Large intestine (tissue), 3 donors: ENCODE data around the gene DSC3. TPM values are rescaled to one million over a fixed set of nuclear protein-coding genes. Genes with fewer than 3 reads are reported as not detected.

ENCODE experiments used
- DNase-seq, 2 donors: peaks; one replicate each; pipeline versions ENCODE4 v3.0.0 to v3.0.0-alpha.2; 2013
- H3K27ac ChIP-seq: one replicate; pipeline ENCODE4 v1.5.1; 2013; ENCODE audit warnings: low read length
- H3K27me3 ChIP-seq: 2 replicates; pipeline ENCODE4 v1.6.1; 2013; ENCODE audit warnings: low read length; ENCODE audit not compliant: control insufficient read depth, insufficient read depth
- H3K36me3 ChIP-seq: 2 replicates; pipeline ENCODE4 v1.6.1; 2013; ENCODE audit warnings: low read length; ENCODE audit not compliant: control insufficient read depth, insufficient read depth
- H3K4me1 ChIP-seq: one replicate; pipeline ENCODE4 v1.6.1; 2013; ENCODE audit warnings: low read length; ENCODE audit not compliant: control insufficient read depth, insufficient read depth
- H3K4me3 ChIP-seq: one replicate; pipeline ENCODE4 v1.5.1; 2013; ENCODE audit warnings: low read length
- H3K9me3 ChIP-seq: one replicate; pipeline ENCODE4 v1.6.1; 2013; ENCODE audit warnings: mild to moderate bottlenecking, low read depth, low read length, moderate library complexity; ENCODE audit not compliant: control insufficient read depth
- WGBS: methylation state at CpG from one replicate; pipeline ENCODE4 v1.1.5; 2013; ENCODE audit warnings: low lambda C conversion rate; ENCODE audit not compliant: insufficient coverage; 5-methylcytosine and 5-hydroxymethylcytosine counted together
- polyA plus RNA-seq: library from polyadenylated mRNA; unstranded; fragments of 120-200 nt; gene quantifications from one replicate; pipeline ENCODE4 v1.2.1, GENCODE V29; 2013

Gene DSC3
- polyA plus RNA-seq, 1 donor: 3.4 TPM

DNA sequence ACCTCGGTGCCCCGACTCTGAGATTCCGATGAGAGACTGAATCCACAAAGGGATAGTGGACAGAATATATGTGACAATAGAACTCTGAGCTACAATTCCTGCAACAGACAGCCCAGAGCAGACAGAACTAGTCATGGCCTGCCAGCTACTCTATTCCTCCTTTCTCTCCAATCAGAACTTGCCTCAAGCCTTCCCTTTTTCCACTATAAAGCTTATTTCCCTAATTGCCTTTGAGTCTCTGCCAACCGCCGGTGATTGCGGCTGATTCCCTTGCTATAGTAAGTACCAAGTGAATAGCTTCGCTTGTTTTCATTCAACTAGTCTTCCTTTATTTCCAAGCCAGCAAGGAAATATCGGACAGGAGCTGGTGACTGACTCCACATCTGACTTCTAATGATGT lies 96.8 kb downstream of the DSC3 start:
- peaks cover 2% of the 10 kb centered on the region for H3K27me3 ChIP-seq
- H3K4me1 ChIP-seq: no peaks in the 10 kb centered on the region
- DNase-seq: no peak
- H3K4me3 ChIP-seq: no peak overlapping the region
- peaks cover 5% of the 10 kb centered on the region for H3K9me3 ChIP-seq
- no peak overlapping the region for H3K27ac ChIP-seq
- H3K36me3 ChIP-seq: no peaks in the 10 kb centered on the region
- WGBS: 100% methylated on average over 1 of the region's 8 CpGs

DNA sequence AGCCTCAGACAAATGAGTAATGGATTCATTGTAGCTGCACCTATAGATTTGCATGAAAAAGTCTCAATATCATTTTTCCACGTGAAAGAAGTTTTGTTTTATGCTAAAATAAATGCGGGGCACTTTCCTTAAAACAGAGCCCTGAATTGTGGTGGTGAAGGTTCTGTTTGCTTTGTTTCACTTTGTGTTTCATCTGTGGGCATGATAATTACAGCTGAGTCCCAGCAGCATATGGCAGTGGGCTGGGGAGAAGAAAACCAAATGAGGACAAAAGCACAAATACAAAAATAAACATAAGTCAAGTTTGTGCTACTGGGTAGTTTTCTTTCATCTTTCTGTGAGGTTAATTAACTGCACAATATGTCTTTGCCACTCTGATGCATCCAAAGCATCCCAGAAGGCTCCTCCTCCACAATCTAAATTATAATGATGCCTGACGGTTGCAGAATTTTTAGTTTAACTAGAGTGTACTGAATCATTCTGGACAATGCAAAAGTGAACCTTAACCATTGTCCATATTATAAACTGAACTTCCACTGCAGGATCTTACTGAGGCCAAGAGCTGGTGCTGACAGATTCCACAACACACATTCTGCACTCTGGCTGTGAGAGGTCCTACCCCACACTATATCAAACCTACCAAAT lies 97.6 kb downstream of the DSC3 start:
- 50% methylated on average over 1 of the region's 3 CpGs for WGBS
- Histone ChIP-seq H3K27ac (no peak overlapping the region), H3K4me1 (no peaks in the 10 kb centered on the region), H3K36me3 (no peaks in the 10 kb centered on the region), H3K4me3 (no peak overlapping the region), H3K27me3 (peaks cover 2% of the 10 kb centered on the region), H3K9me3 (peaks cover 5% of the 10 kb centered on the region)
- DNase-seq: no peak

DNA sequence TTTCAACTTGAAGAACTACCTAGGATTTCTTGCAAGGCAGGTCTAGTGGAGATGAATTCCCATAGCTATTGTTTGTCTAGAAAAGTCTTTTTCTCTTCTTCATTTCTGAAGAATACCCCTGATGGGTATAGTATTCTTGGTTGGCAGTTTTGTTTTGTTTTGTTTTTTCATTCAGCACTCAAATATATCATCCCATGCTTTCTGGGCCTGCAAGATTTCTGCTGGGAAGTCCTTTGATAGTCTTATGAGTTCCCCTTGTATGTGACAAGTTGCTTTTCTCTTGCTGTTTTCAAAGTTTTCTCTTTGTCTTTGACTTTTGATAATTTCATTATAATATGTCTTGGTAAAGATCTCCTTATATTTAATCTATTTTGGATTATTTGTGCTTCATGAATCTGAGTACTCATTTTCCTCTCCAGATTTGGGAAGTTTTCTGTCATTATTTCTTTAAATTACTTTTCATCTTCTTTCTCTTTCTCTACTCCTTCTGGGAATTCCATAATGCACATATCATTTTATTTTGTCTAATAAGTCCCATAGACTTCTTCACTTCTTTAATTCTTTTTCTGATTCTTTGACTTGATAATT lies 101.5 kb downstream of the DSC3 start:
- no peak overlapping the region for H3K27ac ChIP-seq
- DNase-seq: no peak

More for the DNA sequence above, 101.5 kb downstream of the DSC3 start:
- no peaks in the 10 kb centered on the region for H3K27me3 ChIP-seq
- no peaks in the 10 kb centered on the region for H3K4me1 ChIP-seq
- no peaks in the 10 kb centered on the region for H3K36me3 ChIP-seq
- H3K9me3 ChIP-seq: peaks cover 5% of the 10 kb centered on the region
- H3K4me3 ChIP-seq: no peak overlapping the region

Other genes starting within 250 kb of the DSC3 start
- gene DSC2, start 59.7 kb upstream of the DSC3 start, polyA plus RNA-seq: 65.2 TPM
- gene DSC1, start 120.1 kb upstream of the DSC3 start, polyA plus RNA-seq: 0.04 TPM